ENCODE results near the gene ASCL1. TPM values are rescaled to one million over a fixed set of nuclear protein-coding genes. Genes with fewer than 3 reads are reported as not detected.

ASCL1 gene
- total RNA-seq: under 1 TPM; 0.17 to 0.53 TPM

GRCh38 chr12:102957339-102958050, at the start of gene ASCL1:
ASCL1 (plus strand) TSS chr12:102957674; CDS start chr12:102958245, 571 bp downstream.
- Histone ChIP-seq H3K4me1 (no peaks in the 10 kb centered on the region), H3K9me3 (no peaks in the 10 kb centered on the region), H3K27ac (no peak within 1 kb of the TSS), H3K36me3 (no peaks in the 10 kb centered on the region), H3K4me3 (peak within 1 kb of the TSS; percentile 15), H3K9ac (ENCODE audit: low read depth in 2 of 2, low read length in 2 of 2) (no peak within 1 kb of the TSS), H3K27me3 (peaks cover 82% of the 10 kb centered on the region)
- intact Hi-C loops (cut with DNase I): no loop called here
- TF ChIP-seq, protein P1, sequence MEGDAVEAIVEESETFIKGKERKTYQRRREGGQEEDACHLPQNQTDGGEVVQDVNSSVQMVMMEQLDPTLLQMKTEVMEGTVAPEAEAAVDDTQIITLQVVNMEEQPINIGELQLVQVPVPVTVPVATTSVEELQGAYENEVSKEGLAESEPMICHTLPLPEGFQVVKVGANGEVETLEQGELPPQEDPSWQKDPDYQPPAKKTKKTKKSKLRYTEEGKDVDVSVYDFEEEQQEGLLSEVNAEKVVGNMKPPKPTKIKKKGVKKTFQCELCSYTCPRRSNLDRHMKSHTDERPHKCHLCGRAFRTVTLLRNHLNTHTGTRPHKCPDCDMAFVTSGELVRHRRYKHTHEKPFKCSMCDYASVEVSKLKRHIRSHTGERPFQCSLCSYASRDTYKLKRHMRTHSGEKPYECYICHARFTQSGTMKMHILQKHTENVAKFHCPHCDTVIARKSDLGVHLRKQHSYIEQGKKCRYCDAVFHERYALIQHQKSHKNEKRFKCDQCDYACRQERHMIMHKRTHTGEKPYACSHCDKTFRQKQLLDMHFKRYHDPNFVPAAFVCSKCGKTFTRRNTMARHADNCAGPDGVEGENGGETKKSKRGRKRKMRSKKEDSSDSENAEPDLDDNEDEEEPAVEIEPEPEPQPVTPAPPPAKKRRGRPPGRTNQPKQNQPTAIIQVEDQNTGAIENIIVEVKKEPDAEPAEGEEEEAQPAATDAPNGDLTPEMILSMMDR (IDR thresholded peaks at IDR 0.05): no peak
- DNase-seq: no peak

DNA sequence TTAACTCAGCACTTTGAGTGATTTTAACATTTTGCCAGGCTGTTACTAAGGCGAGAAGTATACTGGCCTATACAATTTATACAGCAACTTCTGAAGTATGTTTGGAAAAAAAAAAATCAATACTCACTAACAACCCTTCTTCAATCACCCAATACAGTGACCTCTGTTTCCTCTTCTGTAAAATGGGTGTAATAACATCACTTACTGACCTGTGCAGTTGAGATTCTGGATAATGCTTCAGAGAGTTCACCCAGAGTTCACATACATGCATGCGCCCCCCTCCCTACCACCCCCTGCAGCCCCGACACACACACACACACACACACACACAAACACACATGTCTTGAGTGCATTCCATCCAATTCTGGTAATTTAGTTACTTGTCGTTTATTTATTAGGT, 49.6 kb upstream of the ASCL1 start:
- DNase-seq: no peak
- H3K27ac ChIP-seq: no peak overlapping the region
- no peaks in the 10 kb centered on the region for H3K4me1 ChIP-seq
- no peak overlapping the region for H3K4me3 ChIP-seq
- H3K36me3 ChIP-seq: no peaks in the 10 kb centered on the region
- no peaks in the 10 kb centered on the region for H3K27me3 ChIP-seq
- intact Hi-C loops (cut with DNase I): no loop called here
- TF ChIP-seq, protein P1 (IDR thresholded peaks at IDR 0.05): no peak
- H3K9me3 ChIP-seq: no peaks in the 10 kb centered on the region
- no peak overlapping the region for H3K9ac ChIP-seq (ENCODE audit: low read depth in 2 of 2, low read length in 2 of 2)

DNA sequence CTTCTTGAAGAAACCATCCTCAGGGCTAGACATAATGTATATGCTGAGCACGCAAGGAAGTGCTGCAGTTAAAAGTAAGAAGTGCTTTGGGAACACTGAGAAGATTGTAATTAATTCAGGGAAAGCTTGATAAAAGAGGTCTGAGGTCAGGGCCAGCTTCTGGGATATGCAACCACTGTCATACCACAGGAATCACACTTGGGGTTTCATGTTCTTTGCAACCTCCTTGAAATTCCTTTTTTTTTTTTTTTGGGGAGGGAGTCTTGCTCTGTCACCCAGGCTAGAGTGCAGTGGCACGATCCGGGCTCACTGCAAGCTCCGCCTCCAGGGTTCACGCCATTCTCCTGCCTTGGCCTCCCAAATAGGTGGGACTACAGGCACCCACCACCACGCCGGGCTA, 47.3 kb upstream of the ASCL1 start:
- TF ChIP-seq, protein P1 (IDR thresholded peaks at IDR 0.05): no peak
- no peaks in the 10 kb centered on the region for H3K36me3 ChIP-seq
- H3K9ac ChIP-seq (ENCODE audit: low read depth in 2 of 2, low read length in 2 of 2): no peak overlapping the region
- H3K27ac ChIP-seq: no peak overlapping the region
- H3K27me3 ChIP-seq: no peaks in the 10 kb centered on the region
- no peak for DNase-seq
- intact Hi-C loops (cut with DNase I): no loop called here
- H3K4me1 ChIP-seq: no peaks in the 10 kb centered on the region
- H3K4me3 ChIP-seq: no peak overlapping the region
- no peaks in the 10 kb centered on the region for H3K9me3 ChIP-seq

DNA sequence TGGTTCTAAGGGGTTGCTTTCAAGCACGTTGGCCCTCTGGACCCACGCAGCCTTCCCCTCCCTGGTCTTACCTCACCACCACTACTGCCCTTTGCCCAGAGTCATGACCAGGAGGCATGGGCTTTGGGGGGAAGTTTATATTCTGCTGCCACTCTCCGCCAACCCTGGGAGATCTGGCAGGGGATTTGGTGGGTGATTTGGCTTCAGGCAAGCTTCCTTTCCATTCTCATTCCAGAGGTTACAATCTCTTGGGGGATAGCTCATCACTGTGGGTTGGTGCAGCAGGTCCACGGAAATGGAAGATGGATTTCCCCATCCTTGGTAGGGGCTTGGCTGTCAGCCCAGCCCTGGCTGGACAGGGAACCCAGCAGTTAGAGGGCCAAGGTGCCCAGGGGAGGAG, 46.7 kb upstream of the ASCL1 start:
- TF ChIP-seq, protein P1 (IDR thresholded peaks at IDR 0.05): no peak
- intact Hi-C loops (cut with DNase I): no loop called here
- Histone ChIP-seq H3K9me3 (no peaks in the 10 kb centered on the region), H3K27ac (no peak overlapping the region), H3K36me3 (no peaks in the 10 kb centered on the region), H3K4me3 (no peak overlapping the region), H3K9ac (ENCODE audit: low read depth in 2 of 2, low read length in 2 of 2) (no peak overlapping the region), H3K4me1 (no peaks in the 10 kb centered on the region), H3K27me3 (no peaks in the 10 kb centered on the region)
- no peak for DNase-seq

- intact Hi-C loops (cut with DNase I): no loop called here
These were observed 46.2 kb upstream of the ASCL1 start for GRCh38 chr12:102911320-102911719.

More at GRCh38 chr12:102911320-102911719, 46.2 kb upstream of the ASCL1 start:
- Histone ChIP-seq H3K27ac (no peak overlapping the region), H3K27me3 (no peaks in the 10 kb centered on the region), H3K4me3 (no peak overlapping the region), H3K9me3 (no peaks in the 10 kb centered on the region), H3K36me3 (no peaks in the 10 kb centered on the region), H3K9ac (ENCODE audit: low read depth in 2 of 2, low read length in 2 of 2) (no peak overlapping the region), H3K4me1 (no peaks in the 10 kb centered on the region)
- TF ChIP-seq, protein P1 (IDR thresholded peaks at IDR 0.05): no peak
- no peak for DNase-seq
